Astrocyte (in vitro differentiated cells and primary cell): ENCODE data around the gene RSRP1. TPM values are rescaled to one million over a fixed set of nuclear protein-coding genes. Genes with fewer than 3 reads are reported as not detected.

Experiments
- DNase-seq: peaks from one replicate; pipeline ENCODE4 v3.0.0-alpha.2; 2010; ENCODE audit warnings: low read depth
- FAIRE-seq: peaks from 2 replicates; lab custom pipeline; 2011; peaks lifted over from hg19 to GRCh38; lab: Jason Lieb, UNC
- H2AFZ ChIP-seq: 2 replicates; pipeline ENCODE4 v1.6.0; 2012; ENCODE audit warnings: low read depth, low read length, inconsistent platforms
- H3K27ac ChIP-seq: 2 replicates; pipeline ENCODE4 v1.5.1; 2011; ENCODE audit warnings: low read depth, low read length, inconsistent platforms
- H3K27me3 ChIP-seq: 2 replicates; pipeline ENCODE4 v1.6.0; 2011; ENCODE audit warnings: low read length, inconsistent platforms; ENCODE audit not compliant: insufficient read depth
- H3K36me3 ChIP-seq: 2 replicates; pipeline ENCODE4 v1.5.1; 2011; ENCODE audit warnings: low read length, inconsistent platforms; ENCODE audit not compliant: insufficient read depth
- H3K4me1 ChIP-seq: 2 replicates; pipeline ENCODE4 v1.5.1; 2011; ENCODE audit warnings: low read length, inconsistent platforms; ENCODE audit not compliant: insufficient read depth
- H3K4me2 ChIP-seq: 2 replicates; pipeline ENCODE4 v1.6.0; 2012; ENCODE audit warnings: low read length, inconsistent platforms
- H3K4me3 ChIP-seq: 2 replicates; pipeline ENCODE4 v1.5.1; 2011; ENCODE audit warnings: low read depth, mild to moderate bottlenecking, low read length, inconsistent platforms; ENCODE audit not compliant: insufficient read depth
- H3K79me2 ChIP-seq: 2 replicates; pipeline ENCODE4 v1.6.0; 2012; ENCODE audit warnings: mild to moderate bottlenecking, low read length, inconsistent platforms; ENCODE audit not compliant: insufficient read depth
- H3K9ac ChIP-seq: 2 replicates; pipeline ENCODE4 v1.6.0; 2012; ENCODE audit warnings: mild to moderate bottlenecking, low read length, inconsistent platforms
- H3K9me3 ChIP-seq: 2 replicates; pipeline ENCODE4 v1.5.1; 2012; ENCODE audit warnings: low read depth, mild to moderate bottlenecking, low read length, inconsistent platforms; ENCODE audit not compliant: insufficient read depth
- H4K20me1 ChIP-seq: 2 replicates; pipeline ENCODE4 v1.6.0; 2012; ENCODE audit warnings: low read length, inconsistent platforms; ENCODE audit not compliant: insufficient read depth
- H3K27ac Mint-ChIP-seq: one replicate; pipeline ENCODE4 v1.8.0; 2021; ENCODE audit warnings: mild to moderate bottlenecking, mixed read lengths; ENCODE audit not compliant: unreplicated experiment
- H3K27me3 Mint-ChIP-seq: one replicate; pipeline ENCODE4 v1.8.0; 2021; ENCODE audit warnings: low read depth, mixed read lengths; ENCODE audit not compliant: unreplicated experiment
- H3K36me3 Mint-ChIP-seq: one replicate; pipeline ENCODE4 v1.8.0; 2021; ENCODE audit warnings: low read depth, mixed read lengths; ENCODE audit not compliant: unreplicated experiment
- H3K4me1 Mint-ChIP-seq: one replicate; pipeline ENCODE4 v1.8.0; 2021; ENCODE audit warnings: low read depth, mixed read lengths; ENCODE audit not compliant: unreplicated experiment
- H3K4me3 Mint-ChIP-seq: one replicate; pipeline ENCODE4 v1.8.0; 2021; ENCODE audit warnings: mild to moderate bottlenecking, moderate library complexity, mixed read lengths; ENCODE audit not compliant: unreplicated experiment
- H3K9me3 Mint-ChIP-seq: one replicate; pipeline ENCODE4 v1.8.0; 2021; ENCODE audit warnings: mild to moderate bottlenecking, mixed read lengths; ENCODE audit not compliant: unreplicated experiment
- CTCF ChIP-seq: IDR thresholded peaks from 2 replicates; pipeline ENCODE4 v1.5.1; 2011; ENCODE audit warnings: low read depth, mild to moderate bottlenecking, inconsistent platforms, low read length, moderate library complexity; ENCODE audit not compliant: insufficient read depth
- EZH2 ChIP-seq: IDR thresholded peaks from 2 replicates; pipeline ENCODE4 v1.6.1; 2012; ENCODE audit warnings: mild to moderate bottlenecking, low read length, inconsistent platforms; ENCODE audit not compliant: insufficient read depth
- total RNA-seq: library from RNA; stranded (reverse); gene quantifications from 2 replicates; pipeline ENCODE4 v1.2.1, GENCODE V29; 2021

The RSRP1 gene
- total RNA-seq, 1 donor from 2014 or later = 88.3 TPM

DNA sequence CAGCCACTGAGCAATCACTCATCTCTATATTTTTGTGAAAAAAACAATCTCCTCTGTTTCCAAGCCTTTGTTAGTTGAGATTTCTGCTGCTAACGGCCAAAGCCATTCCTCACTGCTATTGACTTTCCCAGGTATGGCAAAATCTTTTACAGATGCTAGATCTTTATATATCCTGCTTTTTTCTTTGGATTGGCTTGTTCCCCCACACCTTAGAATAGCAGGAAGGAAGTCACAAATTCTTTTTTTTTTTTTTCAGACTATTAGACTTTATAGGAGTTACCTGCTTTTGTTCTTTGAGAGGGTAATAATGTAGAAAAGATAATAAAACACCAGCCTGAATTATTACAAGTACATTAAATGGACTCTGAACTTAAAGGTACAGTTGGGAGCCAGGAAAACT lies 39.2 kb downstream of the RSRP1 start:
- no peaks in the 10 kb centered on the region for H3K4me1 Mint-ChIP-seq
- H3K4me3 Mint-ChIP-seq = no peak overlapping the region
- Histone ChIP-seq H3K79me2 (no peaks in the 10 kb centered on the region), H4K20me1 (no peaks in the 10 kb centered on the region), H3K4me3 (no peak overlapping the region), H3K9me3 (no peaks in the 10 kb centered on the region), H3K4me2 (no peak overlapping the region), H2AFZ (no peak overlapping the region), H3K36me3 (no peaks in the 10 kb centered on the region), H3K9ac (no peak overlapping the region), H3K4me1 (no peaks in the 10 kb centered on the region), H3K27me3 (peaks cover 7% of the 10 kb centered on the region), H3K27ac (no peak overlapping the region)
- TF ChIP-seq CTCF = no peak
- H3K27me3 Mint-ChIP-seq = peaks cover 11% of the 10 kb centered on the region
- DNase-seq (no peak), FAIRE-seq (no peak)
- no peak overlapping the region for H3K27ac Mint-ChIP-seq
- no peaks in the 10 kb centered on the region for H3K36me3 Mint-ChIP-seq
- no peaks in the 10 kb centered on the region for H3K9me3 Mint-ChIP-seq

DNA sequence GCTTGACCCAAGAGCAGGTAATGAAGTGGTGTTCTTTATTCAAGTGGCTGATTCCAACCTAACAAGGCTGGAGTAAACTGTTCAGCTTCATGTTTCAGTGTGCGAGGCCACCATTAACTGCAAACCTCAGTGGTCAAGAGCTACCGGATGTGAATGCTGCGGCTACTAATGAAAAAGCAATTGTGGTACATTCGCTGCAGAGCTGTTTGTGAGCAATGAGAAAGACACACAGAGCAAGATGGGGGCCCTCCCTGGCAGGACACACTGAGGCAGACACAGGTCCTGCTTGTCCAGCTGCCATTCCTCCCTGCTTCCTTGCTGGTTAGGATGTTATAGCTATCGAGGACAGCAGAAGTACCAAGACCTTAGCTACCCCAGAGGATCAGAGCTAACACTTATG lies 41.1 kb downstream of the RSRP1 start:
- H3K4me3 ChIP-seq = no peak overlapping the region
- peaks cover 14% of the 10 kb centered on the region for H3K27me3 Mint-ChIP-seq
- H4K20me1 ChIP-seq = no peaks in the 10 kb centered on the region
- H3K9me3 ChIP-seq = no peaks in the 10 kb centered on the region
- TF ChIP-seq CTCF (no peak), EZH2 (no peak)
- H3K79me2 ChIP-seq = no peaks in the 10 kb centered on the region
- no peak for FAIRE-seq
- peak overlapping the region; percentile 10 for H2AFZ ChIP-seq
- no peaks in the 10 kb centered on the region for H3K36me3 ChIP-seq
- no peak for DNase-seq
- H3K9me3 Mint-ChIP-seq = peaks cover under 1% of the 10 kb centered on the region
- no peaks in the 10 kb centered on the region for H3K4me1 ChIP-seq
- H3K4me1 Mint-ChIP-seq = no peaks in the 10 kb centered on the region
- H3K9ac ChIP-seq = no peak overlapping the region
- peaks cover 7% of the 10 kb centered on the region for H3K27me3 ChIP-seq
- no peak overlapping the region for H3K4me3 Mint-ChIP-seq
- no peak overlapping the region for H3K4me2 ChIP-seq
- no peaks in the 10 kb centered on the region for H3K36me3 Mint-ChIP-seq
- no peak overlapping the region for H3K27ac Mint-ChIP-seq
- no peak overlapping the region for H3K27ac ChIP-seq

- Histone ChIP-seq H4K20me1 (no peaks in the 10 kb centered on the region), H3K4me2 (no peak overlapping the region), H3K4me1 (no peaks in the 10 kb centered on the region), H3K9ac (no peak overlapping the region), H3K79me2 (no peaks in the 10 kb centered on the region), H2AFZ (no peak overlapping the region), H3K9me3 (no peaks in the 10 kb centered on the region), H3K36me3 (no peaks in the 10 kb centered on the region), H3K27ac (no peak overlapping the region), H3K27me3 (peaks cover 7% of the 10 kb centered on the region), H3K4me3 (no peak overlapping the region)
- FAIRE-seq (no peak), DNase-seq (no peak)
- no peaks in the 10 kb centered on the region for H3K4me1 Mint-ChIP-seq
- H3K36me3 Mint-ChIP-seq = no peaks in the 10 kb centered on the region
- H3K4me3 Mint-ChIP-seq = no peak overlapping the region
- peaks cover 18% of the 10 kb centered on the region for H3K27me3 Mint-ChIP-seq
- H3K9me3 Mint-ChIP-seq = peaks cover 3% of the 10 kb centered on the region
- TF ChIP-seq EZH2 (no peak), CTCF (no peak)
- H3K27ac Mint-ChIP-seq = no peak overlapping the region
Observed at GRCh38 chr1:25205786-25206185, 41.5 kb downstream of the RSRP1 start.
